HEK293T (cell line): Measurements from ENCODE around the gene EPHX1.
"Not testable (repeated sequence)": the region's sequence is repeated elsewhere in the genome, so short reads cannot be mapped to it uniquely, and the experiment has no call there.

Experiments used
- CTCF ChIA-PET: fragments of 350-600 bp; formaldehyde crosslinking; extraction: SDS; loops from one replicate; lab custom pipeline; 2021; ENCODE audit warnings: antibody characterized with exemption, inconsistent platforms; lab: Yijun Ruan, JAX
- POLR2A ChIA-PET: fragments of 350-600 bp; formaldehyde crosslinking; extraction: SDS; loops from one replicate; lab custom pipeline; 2020; ENCODE audit warnings: antibody characterized with exemption, inconsistent platforms; lab: Yijun Ruan, JAX
- DNase-seq: peaks from one replicate; pipeline ENCODE4 v3.0.0; 2012; ENCODE audit warnings: mixed read lengths; ENCODE audit errors: extremely low spot score
- ARNT ChIP-seq: fragments of 450-650 bp; IDR thresholded peaks from 2 replicates; pipeline ENCODE4 v1.6.1; 2017; ENCODE audit warnings: mild to moderate bottlenecking
- BHLHE40 ChIP-seq: fragments of 450-650 bp; IDR thresholded peaks from 2 replicates; pipeline ENCODE4 v1.6.1; 2016; ENCODE audit warnings: mild to moderate bottlenecking, moderate library complexity, borderline replicate concordance
- CTBP1 ChIP-seq: fragments of 450-650 bp; IDR thresholded peaks from 2 replicates; pipeline ENCODE4 v1.6.1; 2016; ENCODE audit warnings: borderline replicate concordance
- ELF4 ChIP-seq: fragments of 450-650 bp; IDR thresholded peaks from 2 replicates; pipeline ENCODE4 v1.6.1; 2017; ENCODE audit warnings: antibody characterized with exemption
- FOXA1 ChIP-seq: fragments of 450-650 bp; IDR thresholded peaks from 2 replicates; pipeline ENCODE4 v1.6.1; 2016; ENCODE audit warnings: mild to moderate bottlenecking
- FOXK2 ChIP-seq: fragments of 450-650 bp; IDR thresholded peaks from 2 replicates; pipeline ENCODE4 v1.6.1; 2016; ENCODE audit warnings: mild to moderate bottlenecking
- FOXM1 ChIP-seq: fragments of 450-650 bp; IDR thresholded peaks from 2 replicates; pipeline ENCODE4 v1.6.1; 2017; ENCODE audit warnings: mild to moderate bottlenecking, borderline replicate concordance
- HDGF ChIP-seq: fragments of 450-650 bp; IDR thresholded peaks from 2 replicates; pipeline ENCODE4 v1.6.1; 2017; ENCODE audit warnings: antibody characterized with exemption, borderline replicate concordance
- L3MBTL2 ChIP-seq: fragments of 450-650 bp; conservative IDR thresholded peaks from 2 replicates; pipeline ENCODE4 v1.6.1; 2016; ENCODE audit warnings: mild to moderate bottlenecking
- LEF1 ChIP-seq: fragments of 450-650 bp; IDR thresholded peaks from 2 replicates; pipeline ENCODE4 v1.6.1; 2017; ENCODE audit warnings: mild to moderate bottlenecking, borderline replicate concordance
- NFRKB ChIP-seq: fragments of 450-650 bp; IDR thresholded peaks from 2 replicates; pipeline ENCODE4 v1.6.1; 2016; ENCODE audit warnings: mild to moderate bottlenecking, moderate library complexity
- SP1 ChIP-seq: fragments of 450-650 bp; IDR thresholded peaks from 2 replicates; pipeline ENCODE4 v1.6.1; 2017
- SUZ12 ChIP-seq: fragments of 450-650 bp; IDR thresholded peaks from 2 replicates; pipeline ENCODE4 v1.6.1; 2016; ENCODE audit warnings: mild to moderate bottlenecking
- TARDBP ChIP-seq: fragments of 450-650 bp; IDR thresholded peaks from 2 replicates; pipeline ENCODE4 v1.6.1; 2016
- ZNF384 ChIP-seq: fragments of 450-650 bp; IDR thresholded peaks from 2 replicates; pipeline ENCODE4 v1.6.1; 2016
- TF ChIP-seq, protein P1 (sequence below): fragments of 450-650 bp; IDR thresholded peaks from 2 replicates; pipeline ENCODE4 v1.6.1; 2016

Gene EPHX1

DNA sequence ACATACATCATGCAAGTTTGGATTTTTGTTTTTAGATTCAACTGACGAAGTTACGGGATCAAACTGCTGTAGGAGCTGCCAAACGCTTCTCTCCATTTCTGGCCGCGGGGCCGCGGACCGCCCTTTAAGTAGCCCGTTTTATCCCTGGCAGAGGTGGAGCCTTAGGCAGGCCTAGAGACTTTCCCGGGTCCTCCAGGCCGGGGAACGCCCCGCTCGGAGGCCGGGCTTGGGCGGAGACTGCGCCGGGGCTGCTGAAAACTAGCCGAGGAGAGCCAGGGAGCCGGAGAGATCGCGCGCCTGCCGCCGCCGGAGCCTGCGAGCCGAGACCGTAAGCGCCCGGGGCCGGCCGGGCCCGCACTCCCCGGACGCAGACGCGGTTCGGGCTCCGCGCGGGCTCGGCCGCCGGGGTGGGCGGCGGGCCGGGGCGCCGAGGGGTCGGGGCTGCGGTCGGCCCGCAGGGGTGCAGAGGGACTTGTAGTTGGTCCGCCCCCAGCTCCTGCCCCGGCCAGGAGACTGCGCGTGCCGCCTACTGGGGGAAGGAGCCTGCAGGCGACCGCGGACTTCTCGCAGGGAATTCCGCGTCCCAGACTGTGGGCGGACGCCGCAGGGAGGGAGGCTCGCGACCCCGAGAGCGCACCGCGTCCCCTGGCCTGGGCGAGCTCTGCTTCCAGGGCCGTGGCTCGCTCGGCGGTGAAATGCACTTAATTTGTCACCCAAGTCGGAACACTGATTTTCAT, at the start of gene EPHX1:
EPHX1 (plus strand) TSS at position 283 of the 737 bp plus-strand sequence. CDS start 18,606 bp downstream, outside the sequence.
- ChIA-PET POLR2A (interaction anchor here (0.6 to 4.6 kb wide), 5 partner anchors 10 to 114 kb away, joined by 3 to 34 read pairs (median 3); partner anchors contain the start of genes PYCR2, SRP9 and TMEM63A), CTCF (interaction anchor here (0.6 to 2.9 kb wide), 7 partner anchors 17 to 335 kb away, joined by 3 to 12 read pairs (median 5); partner anchors contain the start of gene SRP9)
- no peak for TF ChIP-seq SP1
- TF ChIP-seq L3MBTL2: no peak; the same call in 1 of the 2 replicates
- no peak for TF ChIP-seq HDGF
- TF ChIP-seq ARNT: peak; percentile 45; the same call in 1 of the 2 replicates
- TF ChIP-seq LEF1: no peak; the same call in 1 of the 2 replicates
- peak; percentile 76; the same call in 1 of the 2 replicates for TF ChIP-seq FOXM1
- TF ChIP-seq SUZ12: no peak
- peak; percentile 95 for DNase-seq

DNA sequence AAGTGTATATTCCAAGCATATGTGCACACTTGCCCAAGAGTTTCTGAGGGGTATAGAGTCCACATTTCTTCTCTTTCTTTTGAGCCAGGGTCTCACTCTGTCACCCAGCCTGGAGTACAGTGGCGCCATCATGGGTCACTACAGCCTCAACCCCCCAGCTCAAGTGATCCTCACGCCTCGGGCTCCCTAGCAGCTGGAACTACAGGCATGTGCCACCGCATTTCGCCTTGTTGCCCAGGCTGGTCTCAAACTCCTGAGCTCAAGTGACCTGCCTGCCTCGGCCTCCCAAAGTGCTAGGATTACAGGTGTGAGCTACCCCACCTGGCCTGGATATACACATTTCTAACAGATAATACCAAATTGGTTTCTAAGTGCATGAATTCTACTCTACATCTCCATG, 49.4 kb upstream of the EPHX1 start:
- DNase-seq: no peak
- ChIA-PET POLR2A (interaction anchor here (0.9 to 1.9 kb wide), 3 partner anchors 9 to 108 kb away, joined by 4 to 6 read pairs (median 6); partner anchors contain the start of genes ENAH and SRP9), CTCF (interaction anchor here (0.7 to 1.0 kb wide), 4 partner anchors 9 to 286 kb away, joined by 3 to 9 read pairs (median 5); partner anchors contain the start of gene SRP9)
- TF ChIP-seq SP1 (no peak), FOXM1 (no peak), NFRKB (no peak), ZNF384 (no peak), ELF4 (no peak), LEF1 (no peak)

DNA sequence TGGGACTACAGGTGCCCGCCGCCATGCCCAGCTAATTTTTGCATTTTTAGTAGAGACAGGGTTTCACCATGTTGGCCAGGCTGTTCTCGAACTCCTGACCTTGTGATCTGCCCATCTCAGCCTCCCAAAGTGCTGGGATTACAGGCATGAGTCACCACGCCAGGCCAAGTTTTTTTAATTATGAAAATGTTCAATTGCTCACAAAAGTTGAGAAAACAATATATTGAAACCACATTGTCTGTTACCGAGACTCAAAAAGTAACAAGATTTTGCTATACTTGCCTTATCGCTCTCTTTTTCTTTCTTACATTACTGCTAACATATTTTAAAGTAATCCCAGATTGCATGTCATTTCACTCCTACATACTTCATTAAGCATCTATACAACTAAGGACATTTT, 48.5 kb upstream of the EPHX1 start:
- CTCF ChIA-PET, DNase-seq: not testable (repeated sequence)
- POLR2A ChIA-PET: interaction anchor here (1.0 to 1.9 kb wide), 2 partner anchors 25 to 109 kb away, joined by 5 to 6 read pairs; partner anchors contain the start of gene ENAH

DNA sequence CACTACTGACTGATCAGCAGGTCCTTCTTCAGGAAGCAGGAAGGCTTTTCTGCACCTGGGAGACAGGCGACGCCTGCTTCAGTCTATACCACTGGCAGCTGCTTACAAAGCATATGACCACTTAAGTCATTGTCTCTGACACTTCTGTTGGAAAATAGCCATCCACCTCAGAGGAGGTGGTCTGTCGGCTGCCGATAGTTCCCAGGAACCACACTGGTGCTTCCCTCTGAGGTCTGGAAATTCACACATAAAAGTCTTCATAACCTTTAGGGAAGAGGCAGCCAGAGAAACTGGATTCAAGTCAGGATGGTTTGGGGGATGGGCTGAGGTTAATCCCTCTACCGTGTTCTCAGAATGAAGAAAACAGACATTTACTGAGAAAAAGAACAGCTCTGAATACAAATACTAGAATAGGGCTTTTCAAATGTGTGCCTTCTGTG, 47.9 kb upstream of the EPHX1 start:
- POLR2A ChIA-PET: interaction anchor here (0.6 to 3.0 kb wide), 6 partner anchors 16 to 262 kb away, joined by 3 to 31 read pairs (median 6); partner anchors contain the start of genes ENAH and SRP9
- CTCF ChIA-PET: interaction anchor here (1.3 to 1.4 kb wide), 2 partner anchors 10 to 15 kb away, joined by 5 to 7 read pairs; partner anchors contain the start of gene SRP9

DNA sequence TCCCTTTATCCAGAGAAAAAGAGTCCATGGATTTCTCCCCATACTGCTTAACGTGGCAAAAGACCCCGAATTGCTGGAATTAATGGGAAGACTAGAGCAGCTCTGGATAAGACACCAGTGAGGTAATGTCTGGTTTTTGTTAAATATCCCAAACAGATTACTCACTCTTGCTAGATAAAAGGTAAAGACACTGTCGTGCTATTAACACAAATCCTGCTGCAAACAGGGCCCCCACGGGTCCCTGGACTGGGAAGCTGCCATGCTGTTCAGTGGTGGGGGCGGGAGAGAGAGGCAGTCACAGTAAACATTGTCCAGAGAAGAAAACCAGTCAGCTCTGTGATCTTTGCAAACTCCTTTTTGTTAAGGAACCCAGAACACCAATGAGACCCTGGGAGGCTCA, 47.5 kb upstream of the EPHX1 start:
- TF ChIP-seq FOXA1: no peak
- TF ChIP-seq HDGF: no peak
- TF ChIP-seq, protein P1, sequence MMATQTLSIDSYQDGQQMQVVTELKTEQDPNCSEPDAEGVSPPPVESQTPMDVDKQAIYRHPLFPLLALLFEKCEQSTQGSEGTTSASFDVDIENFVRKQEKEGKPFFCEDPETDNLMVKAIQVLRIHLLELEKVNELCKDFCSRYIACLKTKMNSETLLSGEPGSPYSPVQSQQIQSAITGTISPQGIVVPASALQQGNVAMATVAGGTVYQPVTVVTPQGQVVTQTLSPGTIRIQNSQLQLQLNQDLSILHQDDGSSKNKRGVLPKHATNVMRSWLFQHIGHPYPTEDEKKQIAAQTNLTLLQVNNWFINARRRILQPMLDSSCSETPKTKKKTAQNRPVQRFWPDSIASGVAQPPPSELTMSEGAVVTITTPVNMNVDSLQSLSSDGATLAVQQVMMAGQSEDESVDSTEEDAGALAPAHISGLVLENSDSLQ: no peak
- no peak for TF ChIP-seq SP1
- TF ChIP-seq ARNT: no peak
- TF ChIP-seq SUZ12: no peak
- TF ChIP-seq FOXM1: no peak
- no peak for TF ChIP-seq LEF1
- TF ChIP-seq CTBP1: no peak
- no peak for TF ChIP-seq ZNF384
- no peak for TF ChIP-seq L3MBTL2
- no peak for DNase-seq
- POLR2A ChIA-PET: interaction anchor here (0.6 to 3.0 kb wide), 8 partner anchors 10 to 262 kb away, joined by 3 to 31 read pairs (median 4); partner anchors contain the start of genes ENAH and SRP9
- CTCF ChIA-PET: interaction anchor here (1.3 to 1.4 kb wide), 2 partner anchors 10 to 15 kb away, joined by 5 to 7 read pairs; partner anchors contain the start of gene SRP9

More for the DNA sequence above, 47.9 kb upstream of the EPHX1 start:
- TF ChIP-seq LEF1: no peak
- TF ChIP-seq FOXM1: no peak
- no peak for TF ChIP-seq ELF4
- no peak for TF ChIP-seq L3MBTL2
- TF ChIP-seq FOXA1: no peak
- TF ChIP-seq SUZ12: no peak
- no peak for TF ChIP-seq CTBP1
- no peak for TF ChIP-seq SP1
- TF ChIP-seq NFRKB: no peak
- TF ChIP-seq ARNT: no peak
- TF ChIP-seq FOXK2: no peak
- TF ChIP-seq BHLHE40: no peak
- TF ChIP-seq, protein P1: no peak
- TF ChIP-seq HDGF: no peak
- TF ChIP-seq TARDBP: no peak
- no peak for TF ChIP-seq ZNF384
- no peak for DNase-seq

DNA sequence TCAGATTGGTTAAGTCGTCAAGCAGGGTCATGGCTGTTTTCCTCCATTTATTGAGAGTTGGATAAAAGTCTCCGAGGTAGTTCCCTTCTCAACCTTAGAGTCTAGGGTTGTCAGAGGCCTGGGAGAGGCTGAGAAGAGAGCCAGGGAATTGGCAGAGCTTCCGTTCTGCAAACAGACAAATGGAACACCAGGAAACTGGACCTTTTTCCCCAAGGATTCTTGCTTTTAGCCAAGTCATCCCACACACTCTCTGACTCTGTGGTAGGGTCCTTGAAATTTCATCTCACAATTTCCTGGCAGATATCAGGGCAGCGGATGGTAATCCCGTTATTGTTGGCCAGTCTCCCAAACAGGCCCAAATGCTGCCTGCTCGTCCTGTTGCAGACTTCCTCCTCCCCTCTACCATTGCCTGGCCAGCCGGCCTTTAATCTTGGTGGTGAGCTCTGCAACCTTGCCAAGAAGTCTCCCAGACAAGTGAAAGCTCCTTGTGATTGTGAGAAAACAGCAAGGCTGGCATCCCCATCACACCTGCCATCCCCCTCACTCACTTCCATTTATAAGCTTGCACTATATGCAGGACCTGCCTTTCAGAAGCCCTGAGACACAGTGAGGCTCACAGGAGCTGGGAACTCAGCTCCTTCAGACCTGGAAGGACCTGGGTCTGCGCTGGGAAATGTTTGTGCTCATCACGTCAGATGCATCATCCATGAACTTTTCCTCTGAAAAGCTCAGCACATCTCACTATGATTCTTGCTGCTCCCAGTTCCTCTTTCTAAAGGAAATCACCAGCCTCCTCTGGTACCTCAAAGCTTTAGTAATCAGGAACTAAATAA, 46.0 kb upstream of the EPHX1 start:
- CTCF ChIA-PET: interaction anchor here (0.6 to 1.8 kb wide), 6 partner anchors 9 to 289 kb away, joined by 3 to 6 read pairs (median 4); partner anchors contain the start of gene ENAH
- no peak for TF ChIP-seq TARDBP
- no peak for TF ChIP-seq NFRKB
- TF ChIP-seq HDGF: no peak
- no peak for TF ChIP-seq L3MBTL2
- no peak for TF ChIP-seq ELF4
- TF ChIP-seq, protein P1: no peak
- no peak for TF ChIP-seq FOXM1
- TF ChIP-seq ZNF384: no peak
- TF ChIP-seq ARNT: no peak
- no peak for TF ChIP-seq BHLHE40
- TF ChIP-seq FOXA1: no peak
- no peak for TF ChIP-seq SUZ12
- no peak for TF ChIP-seq SP1
- no peak for TF ChIP-seq CTBP1
- POLR2A ChIA-PET: interaction anchor here (0.9 to 3.0 kb wide), 5 partner anchors 14 to 111 kb away, joined by 3 to 31 read pairs (median 4); partner anchors contain the start of genes ENAH and SRP9
- DNase-seq: no peak
